Urothelium cell line (cell line): ENCODE data around the gene PILRA.
A peak's percentile ranks its signal among the peaks of the same experiment; 100 is the strongest.
"Not testable (repeated sequence)": the region's sequence is repeated elsewhere in the genome, so short reads cannot be mapped to it uniquely, and the experiment has no call there.

Experiments
- DNase-seq: peaks from one replicate; pipeline ENCODE4 v3.0.0; 2011; ENCODE audit warnings: low spot score, mixed read lengths
- FAIRE-seq: peaks from 2 replicates; lab custom pipeline; 2011; peaks lifted over from hg19 to GRCh38; lab: Jason Lieb, UNC

The PILRA gene

GRCh38 chr7:100373261-100373831 is at the start of gene PILRA:
TSS of gene PILRA (plus strand) at chr7:100373487. CDS start at chr7:100373657, 170 bp downstream.
- DNase-seq (no peak), FAIRE-seq (no peak)

- not testable (repeated sequence) for DNase-seq, FAIRE-seq
These were observed 49.1 kb upstream of the PILRA start for GRCh38 chr7:100324194-100324593.

DNA sequence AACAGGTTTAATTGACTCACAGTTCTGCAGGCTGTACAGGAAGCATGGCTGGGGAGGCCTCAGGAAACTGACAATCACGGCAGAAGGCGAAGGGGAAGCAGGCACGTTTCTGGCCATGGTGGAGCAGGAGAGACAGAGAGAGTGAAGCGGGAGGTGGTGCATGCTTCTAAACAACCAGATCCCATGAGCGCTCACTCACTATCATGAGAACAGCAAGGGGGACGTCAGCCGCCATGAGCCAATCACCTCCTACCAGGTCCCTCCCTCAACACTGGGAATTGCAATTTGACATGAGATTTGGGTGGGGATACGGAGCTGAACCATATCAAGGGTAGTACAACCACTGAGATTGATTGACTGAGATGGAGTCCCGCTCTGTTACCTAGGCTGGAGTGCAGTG is 47.6 kb upstream of the PILRA start:
- DNase-seq, FAIRE-seq: not testable (repeated sequence)

GRCh38 chr7:100326914-100327313 is 46.4 kb upstream of the PILRA start:
- not testable (repeated sequence) for FAIRE-seq, DNase-seq

DNA sequence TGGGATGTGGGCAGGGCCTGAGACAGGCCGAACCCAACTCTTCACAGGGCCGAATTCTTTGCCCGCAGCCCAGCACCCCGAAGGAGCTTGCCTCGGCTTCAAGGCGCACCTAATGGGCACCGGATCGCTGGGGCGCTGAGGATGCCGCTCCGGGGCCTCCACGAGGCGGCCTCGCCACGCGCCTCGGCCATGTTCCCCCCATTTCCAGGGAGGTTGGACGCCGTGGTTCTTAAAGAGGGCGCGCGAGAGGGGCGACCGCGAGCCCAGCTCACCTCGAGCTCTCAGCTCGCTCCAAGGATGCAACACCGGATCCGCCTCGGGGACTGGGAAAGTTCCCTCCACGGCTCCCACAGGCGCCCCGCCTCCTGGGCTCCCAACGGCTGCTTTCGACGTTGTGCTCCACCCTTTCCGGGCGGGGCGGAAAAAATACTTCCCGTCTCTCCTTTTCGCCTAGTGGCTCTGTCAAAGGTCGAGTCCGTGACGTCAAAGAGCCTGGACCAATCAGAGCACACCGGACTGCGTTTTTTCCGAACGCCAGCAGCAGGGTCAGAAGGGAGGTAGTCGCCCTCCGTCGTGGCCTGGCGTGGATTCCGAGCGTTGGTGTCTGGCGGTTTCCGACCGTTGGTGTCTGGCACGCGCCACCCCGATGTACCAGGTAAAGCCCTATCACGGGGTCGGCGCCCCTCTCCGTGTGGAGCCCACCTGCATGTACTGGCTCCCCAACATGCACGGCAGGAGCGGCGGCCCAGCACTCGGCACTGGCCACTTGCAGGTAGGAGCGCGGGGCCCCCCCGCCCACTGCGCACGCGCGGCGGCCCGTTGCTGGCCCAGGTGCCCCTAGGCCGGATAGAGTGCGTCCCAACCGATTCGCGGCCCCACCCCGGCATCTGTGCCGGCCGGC is 37.5 kb upstream of the PILRA start:
- not testable (repeated sequence) for FAIRE-seq
- DNase-seq, result peak; percentile 94

- not testable (repeated sequence) for DNase-seq, FAIRE-seq
These were observed 35.1 kb upstream of the PILRA start for GRCh38 chr7:100338083-100338696.

GRCh38 chr7:100341286-100341685 is 32.0 kb upstream of the PILRA start:
- FAIRE-seq, DNase-seq: not testable (repeated sequence)

DNA sequence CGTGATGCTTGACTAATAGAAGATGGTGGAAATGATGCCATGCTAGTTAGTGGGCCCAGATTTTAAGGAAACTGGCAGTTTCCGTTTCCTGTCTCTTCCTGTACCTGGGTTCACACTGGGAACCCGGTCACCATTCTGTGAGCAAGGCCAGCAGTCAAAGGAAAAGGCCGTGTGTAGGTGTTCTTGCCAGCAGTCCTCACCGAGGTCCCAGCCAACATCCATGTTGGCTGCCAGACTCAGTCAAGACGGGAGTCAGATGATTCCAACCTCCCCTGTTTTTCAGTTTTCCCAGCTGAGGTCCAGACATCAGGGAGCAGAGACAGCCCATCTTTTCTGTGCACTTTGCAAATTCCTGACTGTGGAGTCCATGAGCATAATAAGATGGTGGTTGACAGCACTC is 30.5 kb upstream of the PILRA start:
- no peak for FAIRE-seq

DNA sequence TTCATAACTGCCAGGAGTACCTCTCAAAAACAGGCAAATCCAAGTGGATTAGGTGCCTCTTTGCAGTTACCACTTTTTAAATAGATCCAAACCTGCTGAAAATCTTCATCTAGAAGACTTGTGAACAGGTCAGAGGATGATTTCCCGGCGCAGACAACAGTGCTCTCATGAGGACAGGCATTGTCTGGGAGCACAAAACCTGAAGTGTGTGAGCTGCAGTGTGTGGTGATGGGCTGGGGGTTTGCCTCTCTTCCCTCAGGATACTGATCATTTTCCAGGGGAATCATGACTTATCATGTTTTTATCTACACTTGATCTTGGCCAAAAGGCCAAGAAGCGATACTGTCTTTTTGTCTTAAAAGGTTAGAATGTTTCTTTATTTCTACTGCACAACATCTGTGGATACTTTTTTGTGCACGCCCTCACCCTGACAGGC is 29.1 kb upstream of the PILRA start:
- DNase-seq, FAIRE-seq: not testable (repeated sequence)

More for the DNA sequence above, 30.5 kb upstream of the PILRA start:
- no peak for DNase-seq

GRCh38 chr7:100344560-100345287 is 28.6 kb upstream of the PILRA start:
- peak; percentile 81 for FAIRE-seq
- not testable (repeated sequence) for DNase-seq

DNA sequence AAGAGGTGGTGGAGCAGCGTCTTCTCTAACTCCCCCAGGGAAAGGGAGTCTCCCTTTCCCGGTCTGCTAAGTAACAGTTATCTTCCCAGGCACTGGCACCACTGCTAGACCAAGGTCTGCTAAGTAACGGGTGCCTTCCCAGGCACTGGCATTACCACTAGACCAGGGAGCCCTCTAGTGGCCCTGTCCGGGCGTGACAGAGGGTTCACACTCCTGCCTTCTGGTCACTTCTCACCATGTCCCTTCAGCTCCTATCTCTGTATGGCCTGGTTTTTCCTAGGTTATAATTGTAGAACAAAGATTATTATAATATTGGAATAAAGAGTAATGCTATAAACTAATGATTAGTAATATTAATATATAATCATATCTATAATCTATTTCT is 28.0 kb upstream of the PILRA start:
- not testable (repeated sequence) for FAIRE-seq, DNase-seq

GRCh38 chr7:100346921-100347320 is 26.4 kb upstream of the PILRA start:
- FAIRE-seq (no peak), DNase-seq (no peak)

GRCh38 chr7:100348805-100349204 is 24.5 kb upstream of the PILRA start:
- DNase-seq, result no peak
- FAIRE-seq, result no peak

- FAIRE-seq, result no peak
- no peak for DNase-seq
These were observed 23.5 kb upstream of the PILRA start for GRCh38 chr7:100349757-100350156.

DNA sequence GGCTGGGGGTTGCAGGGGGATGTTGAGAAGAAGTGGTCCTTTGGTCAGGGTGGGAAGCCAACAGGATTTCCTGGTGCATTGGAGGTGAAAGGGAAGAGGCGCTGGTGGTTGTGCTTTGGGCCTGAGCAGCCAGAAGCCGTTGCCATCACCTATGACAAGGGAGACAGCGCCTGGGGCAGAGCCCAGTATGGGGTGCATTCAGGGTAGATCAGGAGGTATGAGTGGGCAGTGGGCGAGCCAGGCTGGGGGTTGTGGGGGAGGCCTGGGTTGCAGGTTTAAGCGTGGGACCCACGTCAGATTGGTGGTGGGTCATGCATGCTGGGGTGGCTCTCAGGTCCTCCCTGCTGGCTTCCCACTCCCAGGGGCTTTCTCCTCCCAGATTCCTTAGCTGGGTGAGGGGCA is 21.6 kb upstream of the PILRA start:
- DNase-seq (no peak), FAIRE-seq (no peak)

DNA sequence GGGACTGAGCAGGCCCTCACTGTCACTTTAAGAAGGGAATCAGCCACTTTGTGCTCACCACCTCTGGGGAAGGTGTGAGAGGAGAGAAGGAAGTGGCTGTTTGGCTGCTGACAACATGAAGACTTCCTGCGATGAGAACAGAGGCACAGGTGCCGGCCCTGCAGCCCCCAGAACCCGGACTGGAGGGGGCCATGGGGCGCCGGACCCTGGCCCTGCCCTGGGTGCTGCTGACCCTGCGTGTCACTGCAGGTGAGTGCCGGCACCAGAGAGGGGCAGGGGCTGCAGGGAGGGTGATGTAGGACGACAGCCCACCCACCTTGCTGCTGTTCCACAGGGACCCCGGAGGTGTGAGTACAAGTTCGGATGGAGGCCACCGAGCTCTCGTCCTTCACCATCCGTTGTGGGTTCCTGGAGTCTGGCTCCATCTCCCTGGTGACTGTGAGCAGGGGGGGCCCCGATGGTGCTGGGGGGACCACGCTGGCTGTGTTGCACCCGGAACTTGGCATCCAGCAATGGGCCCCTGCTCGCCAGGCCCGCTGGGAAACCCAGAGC is 21.0 kb upstream of the PILRA start:
- not testable (repeated sequence) for FAIRE-seq, DNase-seq

GRCh38 chr7:100352984-100353684 is 20.2 kb upstream of the PILRA start:
- FAIRE-seq, result no peak

GRCh38 chr7:100353685-100354330 is 19.5 kb upstream of the PILRA start:
- DNase-seq, result no peak
- no peak for FAIRE-seq

More at GRCh38 chr7:100352984-100353684, 20.2 kb upstream of the PILRA start:
- DNase-seq, result no peak

DNA sequence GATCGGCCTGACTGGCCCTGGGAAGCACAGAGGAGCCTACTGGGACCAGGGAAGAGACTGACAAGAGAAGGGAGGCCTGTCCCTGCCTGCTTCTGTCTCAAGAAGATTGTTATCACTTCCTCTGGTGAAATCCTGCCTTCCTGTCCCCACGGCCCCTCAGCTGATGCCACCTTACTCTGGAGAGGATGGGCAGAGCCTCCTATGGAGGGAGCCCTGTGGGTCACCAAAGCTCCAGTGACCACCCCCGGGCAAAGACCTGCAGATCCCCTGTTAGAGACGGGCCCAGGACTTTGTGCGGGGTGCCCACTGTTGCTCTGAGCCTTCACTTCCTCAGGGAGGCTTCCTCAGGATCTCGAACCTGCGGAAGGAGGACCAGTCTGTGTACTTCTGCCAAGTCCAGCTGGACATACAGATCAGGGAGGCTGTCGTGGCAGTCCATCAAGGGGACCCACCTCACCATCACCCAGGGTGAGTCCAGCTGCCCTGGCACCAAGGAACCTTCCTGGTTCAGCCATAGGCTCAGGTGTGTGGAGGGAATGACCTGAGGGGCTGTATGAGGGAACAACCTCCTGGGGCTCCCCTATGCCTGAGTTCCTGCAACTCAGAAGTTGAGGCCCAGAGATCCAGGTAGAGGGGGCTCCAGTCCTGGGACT is 16.7 kb upstream of the PILRA start:
- no peak for DNase-seq
- FAIRE-seq, result no peak
